DMS53 treated with DMSO at 0.1 percent for 48 hours (cell line): ENCODE results near the gene UBE2V1.
"Not testable (repeated sequence)": the region's sequence is repeated elsewhere in the genome, so short reads cannot be mapped to it uniquely, and the experiment has no call there.

Experiments used
- DNase-seq: peaks from one replicate; lab custom pipeline; 2025; ENCODE audit not compliant: unreplicated experiment; lab: John Stamatoyannopoulos, UW

Gene UBE2V1

GRCh38 chr20:50115591-50116367, 2.8 kb upstream of the UBE2V1 start:
- peak; percentile 92 for DNase-seq

GRCh38 chr20:50115041-50115512, 2.1 kb upstream of the UBE2V1 start:
- no peak for DNase-seq

GRCh38 chr20:50113420-50114224, 672 bp upstream of the UBE2V1 start:
- DNase-seq: no peak

- no peak for DNase-seq
These were observed 988 bp downstream of the UBE2V1 start for GRCh38 chr20:50111829-50112495.

- DNase-seq: no peak
These were observed 1.7 kb downstream of the UBE2V1 start for GRCh38 chr20:50111120-50111828.

- DNase-seq: no peak
These were observed 2.6 kb downstream of the UBE2V1 start for GRCh38 chr20:50110141-50111047.

- no peak for DNase-seq
These were observed 4.3 kb downstream of the UBE2V1 start for GRCh38 chr20:50108556-50109235.

- DNase-seq: no peak
These were observed 5.1 kb downstream of the UBE2V1 start for GRCh38 chr20:50107796-50108331.

- DNase-seq: no peak
These were observed 5.8 kb downstream of the UBE2V1 start for GRCh38 chr20:50107086-50107660.

- not testable (repeated sequence) for DNase-seq
These were observed 6.3 kb downstream of the UBE2V1 start for GRCh38 chr20:50106669-50107068.

GRCh38 chr20:50103464-50104107, 9.4 kb downstream of the UBE2V1 start:
- not testable (repeated sequence) for DNase-seq

- not testable (repeated sequence) for DNase-seq
These were observed 10.4 kb downstream of the UBE2V1 start for GRCh38 chr20:50102551-50102950.

GRCh38 chr20:50101887-50102286, 11.1 kb downstream of the UBE2V1 start:
- DNase-seq: no peak

GRCh38 chr20:50101281-50101680, 11.7 kb downstream of the UBE2V1 start:
- no peak for DNase-seq

- DNase-seq: no peak
These were observed 12.4 kb downstream of the UBE2V1 start for GRCh38 chr20:50100552-50100951.

- DNase-seq: no peak
These were observed 13.4 kb downstream of the UBE2V1 start for GRCh38 chr20:50099565-50099991.

- DNase-seq: no peak
These were observed 13.8 kb downstream of the UBE2V1 start for GRCh38 chr20:50099113-50099512.

- DNase-seq: no peak
These were observed 14.7 kb downstream of the UBE2V1 start for GRCh38 chr20:50098259-50098658.
